ENCODE results near the gene WDR36. TPM values are rescaled to one million over a fixed set of nuclear protein-coding genes. Genes with fewer than 3 reads are reported as not detected.

The WDR36 gene
- total RNA-seq: 33.1 TPM

GRCh38 chr5:111092062-111092853 lies at the start of gene WDR36:
Gene WDR36, plus strand, starts transcription at chr5:111092348. Its CDS starts 109 bp downstream, at chr5:111092457.
- no peaks in the 10 kb centered on the region for H3K27me3 ChIP-seq (ENCODE audit: insufficient read depth, low read length)
- H3K4me3 ChIP-seq (ENCODE audit: low read length): peak within 1 kb of the TSS; percentile 80
- H3K9me3 ChIP-seq (ENCODE audit: low read depth, low read length): no peaks in the 10 kb centered on the region
- peaks cover 12% of the 10 kb centered on the region for H3K4me1 ChIP-seq (ENCODE audit: insufficient read depth, low read length)

DNA sequence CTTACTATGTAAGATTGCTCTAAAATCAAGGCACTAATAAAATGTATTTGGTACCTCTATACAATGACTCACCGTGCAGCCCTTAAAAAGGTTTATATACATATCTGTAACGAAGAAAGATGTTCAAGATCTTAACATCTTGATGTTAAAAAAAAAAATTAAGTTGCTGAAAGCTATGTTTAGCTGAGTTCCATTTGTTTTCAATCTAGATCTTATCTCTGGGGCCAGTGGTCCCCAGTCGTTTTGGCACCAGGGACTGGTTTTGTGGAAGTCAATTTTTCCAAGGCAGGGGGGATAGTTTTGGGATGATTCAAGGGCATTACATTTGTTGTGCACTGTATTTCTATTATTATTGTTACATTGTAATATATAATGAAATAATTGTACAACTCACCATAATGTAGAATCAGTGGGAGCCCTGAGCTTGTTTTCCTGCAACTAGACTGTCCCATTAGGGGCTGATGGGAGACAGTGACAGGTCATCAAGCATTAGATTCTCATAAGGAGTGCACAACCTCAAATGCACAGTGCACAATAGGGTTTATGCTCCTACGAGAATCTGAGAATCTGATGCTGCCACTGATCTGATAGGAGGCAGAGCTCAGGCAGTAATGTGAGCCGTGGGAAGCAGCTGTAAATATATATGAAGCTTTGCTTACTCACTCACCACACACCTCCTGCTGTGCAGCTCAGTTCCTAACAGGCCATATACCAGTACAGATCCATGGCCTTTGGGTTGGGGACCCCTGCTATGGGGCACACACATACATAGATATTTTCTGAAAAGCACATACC lies 48.2 kb upstream of the WDR36 start:
- Histone ChIP-seq H3K9me3 (ENCODE audit: low read depth, low read length) (no peaks in the 10 kb centered on the region), H3K4me3 (ENCODE audit: low read length) (no peak overlapping the region), H3K27me3 (ENCODE audit: insufficient read depth, low read length) (no peaks in the 10 kb centered on the region), H3K4me1 (ENCODE audit: insufficient read depth, low read length) (no peaks in the 10 kb centered on the region)

- H3K4me3 ChIP-seq (ENCODE audit: low read length): no peak overlapping the region
Measured at GRCh38 chr5:111058064-111058463, 34.1 kb upstream of the WDR36 start.

GRCh38 chr5:111060169-111060568 lies 32.0 kb upstream of the WDR36 start:
- Histone ChIP-seq H3K9me3 (ENCODE audit: low read depth, low read length) (no peaks in the 10 kb centered on the region), H3K4me3 (ENCODE audit: low read length) (no peak overlapping the region), H3K4me1 (ENCODE audit: insufficient read depth, low read length) (no peaks in the 10 kb centered on the region), H3K27me3 (ENCODE audit: insufficient read depth, low read length) (peaks cover 31% of the 10 kb centered on the region)

More at GRCh38 chr5:111058064-111058463, 34.1 kb upstream of the WDR36 start:
- Histone ChIP-seq H3K27me3 (ENCODE audit: insufficient read depth, low read length) (peaks cover 18% of the 10 kb centered on the region), H3K4me1 (ENCODE audit: insufficient read depth, low read length) (no peaks in the 10 kb centered on the region), H3K9me3 (ENCODE audit: low read depth, low read length) (no peaks in the 10 kb centered on the region)

GRCh38 chr5:111061618-111062017 lies 30.5 kb upstream of the WDR36 start:
- peaks cover 42% of the 10 kb centered on the region for H3K27me3 ChIP-seq (ENCODE audit: insufficient read depth, low read length)
- H3K4me3 ChIP-seq (ENCODE audit: low read length): no peak overlapping the region
- H3K9me3 ChIP-seq (ENCODE audit: low read depth, low read length): no peaks in the 10 kb centered on the region
- no peaks in the 10 kb centered on the region for H3K4me1 ChIP-seq (ENCODE audit: insufficient read depth, low read length)

DNA sequence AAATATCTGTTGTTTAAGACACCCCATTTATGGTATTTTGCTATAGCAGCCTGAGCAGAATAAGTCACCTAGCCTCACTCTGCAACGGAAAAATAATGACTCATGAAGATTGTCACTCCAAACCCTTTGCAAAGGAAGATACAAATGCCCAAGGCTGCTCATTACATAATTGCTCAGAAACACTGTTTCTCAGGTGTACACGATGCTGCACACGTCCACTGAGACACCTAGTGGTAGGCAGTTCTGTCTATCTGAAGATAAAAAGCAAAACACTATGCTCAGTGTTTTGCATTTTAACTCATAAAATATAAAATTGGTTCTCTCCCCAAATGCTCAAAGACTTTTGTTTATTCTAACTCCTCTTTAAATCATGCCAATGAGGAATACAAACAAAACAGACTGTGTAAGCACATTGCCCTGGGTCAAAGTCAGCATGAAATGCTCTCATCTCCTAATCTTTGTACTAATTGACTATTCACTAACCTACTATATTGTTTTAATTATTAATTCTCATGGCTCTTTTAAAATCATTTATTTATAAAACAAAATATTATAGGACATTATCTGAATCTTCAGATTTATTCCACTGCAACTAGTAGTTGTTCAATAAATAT lies 28.3 kb upstream of the WDR36 start:
- Histone ChIP-seq H3K4me3 (ENCODE audit: low read length) (no peak overlapping the region), H3K27me3 (ENCODE audit: insufficient read depth, low read length) (peaks cover 41% of the 10 kb centered on the region), H3K4me1 (ENCODE audit: insufficient read depth, low read length) (no peaks in the 10 kb centered on the region), H3K9me3 (ENCODE audit: low read depth, low read length) (no peaks in the 10 kb centered on the region)

DNA sequence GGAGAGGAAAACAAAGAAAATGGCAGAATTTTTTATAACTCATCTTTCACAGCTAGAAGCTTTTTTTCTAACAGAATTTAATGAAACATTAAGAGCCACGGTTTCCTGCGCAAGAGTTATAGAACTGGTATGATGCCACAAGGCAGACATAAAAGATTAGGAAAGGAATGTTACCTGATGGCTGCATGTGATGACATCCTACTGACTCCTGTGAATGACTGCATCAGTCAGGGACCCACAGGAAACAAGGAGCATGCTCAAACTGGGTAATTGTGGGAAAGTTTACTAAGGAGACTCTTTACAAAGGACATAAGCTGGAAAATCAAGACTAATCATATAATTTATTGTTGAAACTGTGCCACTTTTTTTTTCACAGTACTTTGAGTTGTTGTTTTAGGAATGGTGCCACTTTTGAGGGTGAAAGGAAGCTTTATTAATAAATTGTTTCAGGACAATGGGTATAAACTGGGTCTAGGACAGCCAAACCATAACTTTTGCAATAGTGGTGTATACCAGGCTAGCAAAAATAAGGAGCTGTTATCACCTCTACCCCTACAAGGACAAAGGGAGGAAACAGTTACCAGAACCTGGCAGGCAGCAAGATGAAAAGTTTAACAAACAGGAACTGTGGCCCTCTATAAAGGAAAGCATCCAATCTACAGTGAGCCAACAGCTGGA lies 25.7 kb upstream of the WDR36 start:
- Histone ChIP-seq H3K9me3 (ENCODE audit: low read depth, low read length) (no peaks in the 10 kb centered on the region), H3K4me1 (ENCODE audit: insufficient read depth, low read length) (peaks cover 8% of the 10 kb centered on the region), H3K4me3 (ENCODE audit: low read length) (no peak overlapping the region), H3K27me3 (ENCODE audit: insufficient read depth, low read length) (peaks cover 66% of the 10 kb centered on the region)

- Histone ChIP-seq H3K9me3 (ENCODE audit: low read depth, low read length) (no peaks in the 10 kb centered on the region), H3K4me1 (ENCODE audit: insufficient read depth, low read length) (peaks cover 14% of the 10 kb centered on the region), H3K4me3 (ENCODE audit: low read length) (no peak overlapping the region), H3K27me3 (ENCODE audit: insufficient read depth, low read length) (peaks cover 77% of the 10 kb centered on the region)
Measured at GRCh38 chr5:111068213-111068612, 23.9 kb upstream of the WDR36 start.

DNA sequence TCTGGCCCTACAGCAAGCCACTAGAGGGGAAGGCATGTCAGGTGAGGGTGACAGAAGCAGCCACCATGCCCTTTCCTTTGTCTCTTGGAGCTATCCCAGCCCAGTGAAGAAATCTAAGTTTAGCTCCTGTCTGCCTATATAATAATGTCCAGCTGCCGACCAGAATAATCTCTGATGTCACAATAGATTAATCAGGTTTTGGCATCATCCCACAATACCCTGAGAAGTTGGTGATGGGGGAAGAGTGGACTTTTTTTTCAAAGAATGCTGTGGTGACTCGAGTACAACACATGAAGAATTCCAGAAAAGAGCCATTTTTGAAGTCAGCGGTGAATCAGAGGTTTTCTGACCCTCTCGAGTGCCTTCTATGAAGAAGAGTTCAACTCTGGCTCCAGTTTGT lies 22.3 kb upstream of the WDR36 start:
- Histone ChIP-seq H3K9me3 (ENCODE audit: low read depth, low read length) (no peaks in the 10 kb centered on the region), H3K27me3 (ENCODE audit: insufficient read depth, low read length) (peaks cover 83% of the 10 kb centered on the region), H3K4me1 (ENCODE audit: insufficient read depth, low read length) (peaks cover 21% of the 10 kb centered on the region), H3K4me3 (ENCODE audit: low read length) (no peak overlapping the region)

GRCh38 chr5:111070272-111071134 lies 21.6 kb upstream of the WDR36 start:
- peaks cover 21% of the 10 kb centered on the region for H3K4me1 ChIP-seq (ENCODE audit: insufficient read depth, low read length)
- no peak overlapping the region for H3K4me3 ChIP-seq (ENCODE audit: low read length)
- H3K9me3 ChIP-seq (ENCODE audit: low read depth, low read length): no peaks in the 10 kb centered on the region
- peaks cover 84% of the 10 kb centered on the region for H3K27me3 ChIP-seq (ENCODE audit: insufficient read depth, low read length)

GRCh38 chr5:111071413-111071812 lies 20.7 kb upstream of the WDR36 start, which contains the start of gene TSLP:
Gene TSLP, plus strand, starts transcription at chr5:111071713. Its CDS starts 178 bp downstream, at chr5:111071891.
- Histone ChIP-seq H3K9me3 (ENCODE audit: low read depth, low read length) (no peaks in the 10 kb centered on the region), H3K4me3 (ENCODE audit: low read length) (no peak within 1 kb of the TSS), H3K4me1 (ENCODE audit: insufficient read depth, low read length) (peaks cover 21% of the 10 kb centered on the region), H3K27me3 (ENCODE audit: insufficient read depth, low read length) (peaks cover 76% of the 10 kb centered on the region)

DNA sequence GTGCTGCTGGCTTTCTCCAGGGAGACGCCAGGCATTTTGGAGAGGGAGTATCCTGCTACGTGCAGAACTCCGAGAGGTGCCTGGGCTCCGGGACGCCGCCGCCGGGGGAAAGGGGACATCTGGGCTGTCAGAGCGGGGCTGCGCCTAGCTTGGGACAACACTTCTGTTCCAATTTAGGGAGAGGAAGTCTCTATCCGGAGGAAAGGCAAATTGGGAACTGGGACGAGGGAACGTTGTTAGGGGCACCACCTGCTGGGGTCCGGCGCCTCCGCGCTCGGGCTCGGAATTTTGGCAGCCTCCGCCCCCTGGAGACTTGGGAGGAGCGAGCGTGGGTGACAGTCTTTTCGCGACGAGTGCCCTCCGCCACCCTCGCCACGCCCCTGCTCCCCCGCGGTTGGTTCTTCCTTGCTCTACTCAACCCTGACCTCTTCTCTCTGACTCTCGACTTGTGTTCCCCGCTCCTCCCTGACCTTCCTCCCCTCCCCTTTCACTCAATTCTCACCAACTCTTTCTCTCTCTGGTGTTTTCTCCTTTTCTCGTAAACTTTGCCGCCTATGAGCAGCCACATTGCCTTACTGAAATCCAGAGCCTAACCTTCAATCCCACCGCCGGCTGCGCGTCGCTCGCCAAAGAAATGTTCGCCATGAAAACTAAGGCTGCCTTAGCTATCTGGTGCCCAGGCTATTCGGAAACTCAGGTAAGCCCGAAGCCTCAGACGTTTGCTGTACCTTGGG lies 19.0 kb upstream of the WDR36 start:
- H3K27me3 ChIP-seq (ENCODE audit: insufficient read depth, low read length): peaks cover 72% of the 10 kb centered on the region
- H3K4me1 ChIP-seq (ENCODE audit: insufficient read depth, low read length): peaks cover 25% of the 10 kb centered on the region
- H3K4me3 ChIP-seq (ENCODE audit: low read length): peak overlapping the region; percentile 25
- no peaks in the 10 kb centered on the region for H3K9me3 ChIP-seq (ENCODE audit: low read depth, low read length)

- Histone ChIP-seq H3K27me3 (ENCODE audit: insufficient read depth, low read length) (peaks cover 61% of the 10 kb centered on the region), H3K4me1 (ENCODE audit: insufficient read depth, low read length) (peaks cover 25% of the 10 kb centered on the region), H3K4me3 (ENCODE audit: low read length) (no peak overlapping the region), H3K9me3 (ENCODE audit: low read depth, low read length) (no peaks in the 10 kb centered on the region)
Measured at GRCh38 chr5:111074244-111074643, 17.9 kb upstream of the WDR36 start.

Measured in mononuclear cell (primary cell).